Dermis blood vessel endothelial cell (primary cell): ENCODE measurements around the gene ANKRD12. TPM values are rescaled to one million over a fixed set of nuclear protein-coding genes. Genes with fewer than 3 reads are reported as not detected.

Experiments used
- DNase-seq: peaks from one replicate; pipeline ENCODE4 v3.0.0; 2010
- total RNA-seq: library from RNA; depleted of rRNA; stranded (reverse); fragments of >200 nt; gene quantifications from 2 replicates; pipeline ENCODE4 v1.2.3, GENCODE V29; 2014

ANKRD12 gene
- total RNA-seq, 1 donor from 2014 or later = 50.2 TPM

DNA sequence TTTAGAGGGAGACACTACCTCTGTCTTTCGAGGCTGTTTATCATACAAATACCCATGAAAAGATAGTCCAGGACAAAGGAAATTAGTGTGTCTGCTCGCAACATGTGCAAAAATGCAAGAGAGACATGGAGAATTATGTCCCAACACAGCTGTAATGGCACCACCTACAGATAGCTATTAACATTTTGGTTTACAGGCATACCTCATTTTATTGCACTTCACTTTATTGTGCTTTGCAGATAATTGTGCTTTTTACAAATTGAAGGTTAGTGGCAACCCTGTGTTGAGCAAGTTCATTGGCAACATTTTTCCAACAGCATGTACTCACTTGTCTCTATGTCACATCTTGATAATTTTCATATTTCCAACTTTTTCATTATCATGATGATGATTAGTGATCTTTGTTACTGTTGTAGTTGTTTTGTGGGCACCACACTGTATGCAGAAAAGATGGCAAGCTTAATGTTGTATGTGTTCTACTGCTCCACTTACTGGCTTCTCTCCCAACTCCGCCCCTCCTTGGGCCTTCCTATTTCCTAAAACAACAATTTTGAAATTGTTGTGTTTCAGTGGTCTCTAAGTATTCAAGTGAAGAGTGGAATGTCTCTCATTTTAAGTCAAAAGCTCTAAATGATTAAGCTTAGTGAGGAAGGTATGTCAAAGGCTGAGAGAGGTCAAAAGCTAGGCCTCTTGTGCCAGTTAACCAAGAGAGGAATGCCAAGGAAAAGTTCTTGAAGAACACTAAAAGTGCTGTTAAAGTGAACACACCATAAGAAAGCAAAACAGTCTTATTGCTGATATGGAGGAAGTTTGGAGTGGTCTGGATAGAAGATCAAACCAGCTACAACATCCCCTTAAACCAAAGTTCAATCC lies 52.0 kb downstream of the ANKRD12 start:
- DNase-seq = peak; percentile 20

- no peak for DNase-seq
Measured at GRCh38 chr18:9189491-9189890, 52.9 kb downstream of the ANKRD12 start.

DNA sequence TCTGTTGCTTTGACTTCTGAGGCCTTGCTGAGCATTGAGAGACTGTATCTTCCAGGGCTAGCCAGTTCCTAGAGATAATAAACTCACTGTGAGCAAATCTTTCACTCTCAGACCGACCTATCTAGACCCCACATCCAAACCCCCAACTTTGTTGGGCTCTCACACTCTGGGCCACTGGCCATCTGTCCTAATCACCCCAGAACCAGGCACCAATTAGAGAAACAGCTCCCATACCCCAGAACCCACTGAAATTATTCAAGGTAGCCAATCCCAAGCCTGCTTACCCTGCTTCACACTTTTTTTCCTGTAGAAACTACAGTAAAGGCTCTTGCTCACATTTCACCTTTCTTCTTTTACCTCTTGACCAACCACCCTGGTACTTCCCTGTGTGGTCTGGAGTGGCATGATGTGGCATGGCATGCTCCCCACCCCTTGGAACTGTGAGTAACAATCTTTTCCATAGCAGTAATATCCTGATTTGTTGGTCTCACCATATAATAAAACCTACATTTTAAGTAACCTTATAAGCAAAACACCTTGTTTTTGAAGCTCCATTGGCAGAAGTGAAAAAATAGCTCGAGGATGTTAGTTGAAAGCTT lies 55.2 kb downstream of the ANKRD12 start:
- no peak for DNase-seq

DNA sequence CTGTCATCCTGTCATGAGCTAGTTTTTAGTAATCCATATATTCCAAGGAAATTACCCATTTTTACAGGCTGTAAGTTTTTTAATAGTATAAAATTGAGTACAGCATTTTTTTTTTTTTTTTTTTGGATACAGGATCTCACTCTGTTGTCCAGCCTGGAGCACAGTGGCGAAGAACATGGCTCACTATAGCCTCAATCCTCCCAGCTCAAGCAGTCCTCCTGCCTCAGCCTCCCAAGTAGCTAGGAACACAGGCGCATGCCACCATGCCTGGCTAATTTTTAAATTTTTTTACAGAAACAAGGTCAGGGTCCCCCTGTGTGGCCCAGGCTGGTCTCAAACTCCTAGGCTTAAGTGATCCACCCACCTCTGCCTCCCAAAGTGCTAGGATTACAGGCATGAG lies 56.5 kb downstream of the ANKRD12 start:
- DNase-seq = no peak

DNA sequence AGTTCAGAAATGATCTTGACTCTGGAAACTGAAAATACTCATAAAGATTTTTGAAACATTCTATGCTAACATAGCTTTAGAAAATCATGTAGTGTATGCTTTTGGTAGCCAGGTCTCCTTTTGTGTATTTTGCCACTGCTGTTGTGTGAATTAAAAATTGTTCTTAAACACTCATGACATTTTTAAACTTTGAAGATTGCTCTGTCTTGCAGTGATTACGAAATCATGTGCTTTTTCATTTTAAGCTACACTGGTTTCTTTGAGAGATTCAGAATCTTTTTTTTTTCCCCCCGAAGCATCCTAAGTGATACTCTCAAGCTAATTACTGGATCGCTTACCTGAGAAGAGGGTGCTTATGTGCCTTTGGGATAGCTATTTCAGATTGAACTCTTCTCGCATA lies 60.0 kb downstream of the ANKRD12 start:
- DNase-seq = no peak

GRCh38 chr18:9199681-9200080 lies 63.1 kb downstream of the ANKRD12 start:
- DNase-seq = no peak

GRCh38 chr18:9201224-9201623 lies 64.6 kb downstream of the ANKRD12 start:
- no peak for DNase-seq

GRCh38 chr18:9204659-9205058 lies 68.1 kb downstream of the ANKRD12 start:
- no peak for DNase-seq

DNA sequence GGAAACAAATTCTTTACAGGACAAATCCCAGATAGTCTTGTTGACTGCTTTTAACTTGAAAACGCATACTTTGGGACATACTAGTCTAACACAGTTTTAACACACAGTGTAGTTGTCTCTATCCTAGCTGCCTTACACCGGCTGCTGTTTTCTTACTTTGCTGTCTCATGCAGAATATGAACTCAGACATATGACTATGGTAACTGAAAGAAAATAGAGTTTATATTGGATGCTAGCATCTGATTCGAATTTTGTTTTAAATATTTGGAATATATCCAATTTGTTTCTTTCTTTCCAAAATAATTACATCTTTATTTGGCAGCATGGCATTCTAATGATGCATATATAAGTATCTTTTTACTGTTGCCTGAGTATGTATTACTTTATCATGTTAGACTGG lies 69.8 kb downstream of the ANKRD12 start:
- no peak for DNase-seq

- no peak for DNase-seq
Measured at GRCh38 chr18:9209279-9209678, 72.7 kb downstream of the ANKRD12 start.

DNA sequence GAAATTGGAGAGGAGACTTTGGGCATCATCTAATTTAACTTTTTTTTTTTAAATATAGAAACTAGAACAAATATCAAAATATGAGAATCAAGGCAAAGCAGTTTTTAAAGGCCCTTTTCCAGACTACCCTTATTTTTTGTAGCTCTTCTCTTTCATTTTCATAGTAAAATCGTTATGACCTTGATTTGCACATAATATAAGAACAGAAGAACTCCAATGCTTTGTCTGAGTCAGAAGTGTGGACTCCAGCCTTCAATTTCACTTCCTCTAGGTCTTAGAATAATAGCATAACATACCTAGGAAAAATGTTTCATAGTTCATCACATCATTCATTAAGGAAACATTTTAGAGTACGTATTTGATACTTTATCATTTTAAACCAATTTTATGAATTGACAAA lies 74.4 kb downstream of the ANKRD12 start:
- DNase-seq = peak; percentile 28

DNA sequence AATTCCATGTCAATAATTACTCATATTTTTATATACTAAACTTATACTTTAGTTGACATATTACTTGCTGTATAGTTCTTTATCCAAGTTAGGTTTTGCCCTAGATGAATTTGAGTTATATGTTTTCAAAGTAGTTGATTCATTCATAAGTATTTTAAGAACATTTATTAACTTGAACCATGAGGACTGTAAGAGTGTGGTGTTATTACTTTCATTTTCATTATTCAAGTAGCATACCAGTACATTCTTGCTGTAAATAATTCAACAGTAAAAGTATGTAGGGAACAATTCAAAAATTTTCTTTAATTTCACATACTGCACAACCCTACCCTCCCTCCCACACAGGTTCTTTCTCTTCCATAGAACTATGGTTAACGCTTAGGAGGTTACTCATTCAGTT lies 75.4 kb downstream of the ANKRD12 start:
- DNase-seq = no peak

- DNase-seq = no peak
Measured at GRCh38 chr18:9215221-9215933, 78.8 kb downstream of the ANKRD12 start.

GRCh38 chr18:9216459-9216858 lies 79.9 kb downstream of the ANKRD12 start:
- no peak for DNase-seq

- DNase-seq = no peak
Measured at GRCh38 chr18:9217743-9218451, 81.3 kb downstream of the ANKRD12 start.

DNA sequence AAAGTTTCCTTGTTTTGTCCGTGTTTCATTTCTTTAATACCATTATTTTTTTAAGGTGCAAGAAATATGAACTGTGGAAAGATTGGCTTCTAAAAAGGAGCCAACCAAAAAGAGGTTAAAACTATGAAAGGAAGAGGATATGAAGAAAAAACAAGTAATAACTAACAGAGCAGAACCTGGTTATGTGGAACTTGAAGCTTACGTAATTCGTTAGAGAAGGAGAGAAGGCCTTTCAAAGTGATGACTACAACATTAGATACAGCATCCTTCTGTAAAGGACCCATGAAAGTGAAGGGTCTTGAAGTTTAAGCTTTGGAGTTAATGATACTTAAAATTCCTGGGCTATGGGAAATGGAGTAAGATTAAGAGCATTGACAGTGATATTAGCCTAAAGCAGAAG lies 84.5 kb downstream of the ANKRD12 start:
- no peak for DNase-seq

- DNase-seq = no peak
Measured at GRCh38 chr18:9221661-9222060, 85.1 kb downstream of the ANKRD12 start.

DNA sequence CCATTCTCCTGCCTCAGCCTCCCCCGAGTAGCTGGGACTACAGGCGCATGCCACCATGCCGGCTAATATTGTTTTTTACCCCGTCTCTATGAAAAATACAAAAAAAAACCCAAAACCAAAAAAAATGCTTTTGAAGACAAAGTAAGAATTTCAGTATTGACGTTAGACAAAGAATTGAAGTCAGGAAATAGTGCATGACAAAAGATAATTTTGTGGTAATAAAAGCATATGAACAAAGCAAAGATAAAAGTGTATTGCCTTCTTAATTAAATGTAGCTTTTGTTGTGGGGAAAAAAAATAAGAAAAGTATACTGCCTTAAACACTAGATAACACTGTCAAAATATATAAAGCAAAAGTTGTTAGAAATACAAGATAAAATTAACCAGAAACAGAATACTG lies 86.8 kb downstream of the ANKRD12 start:
- DNase-seq = no peak

DNA sequence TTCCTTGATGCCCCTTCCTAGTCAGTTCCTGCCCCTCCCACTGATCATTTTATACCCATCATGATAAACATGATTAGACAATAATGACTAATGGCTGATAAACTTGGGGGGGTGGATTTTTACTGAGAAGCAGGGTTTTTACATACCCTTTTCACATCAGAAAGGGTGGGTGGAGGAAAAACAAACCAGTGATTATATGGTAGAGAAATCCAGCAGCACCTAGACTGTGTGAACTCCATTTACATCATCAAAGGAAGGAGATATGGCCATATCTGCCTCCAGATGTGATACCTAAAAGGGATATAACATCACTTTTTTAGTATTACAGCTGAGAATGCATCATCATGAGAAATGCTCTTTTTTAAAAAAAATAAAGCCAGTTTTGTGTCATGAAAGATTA lies 89.9 kb downstream of the ANKRD12 start:
- DNase-seq = no peak

- no peak for DNase-seq
Measured at GRCh38 chr18:9231852-9232486, 95.4 kb downstream of the ANKRD12 start.

DNA sequence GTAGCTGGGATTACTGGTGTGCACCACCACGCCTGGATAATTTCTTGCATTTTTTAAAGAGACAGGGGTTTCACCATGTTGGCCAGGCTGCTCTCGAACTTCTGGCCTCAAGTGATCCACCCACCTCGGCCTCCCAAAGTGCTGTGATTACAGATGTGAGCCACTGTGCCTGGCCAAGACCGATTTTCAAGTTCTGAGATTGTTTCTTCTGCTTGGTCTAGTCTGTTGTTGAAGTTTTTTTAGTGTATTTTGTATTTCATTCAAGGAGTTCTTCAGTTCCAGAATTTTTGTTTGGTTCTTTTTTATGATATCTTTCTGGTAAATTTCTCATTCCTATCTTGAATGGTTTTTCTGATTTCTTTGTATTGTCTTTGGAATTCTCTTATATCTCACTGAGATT lies 96.4 kb downstream of the ANKRD12 start:
- no peak for DNase-seq

DNA sequence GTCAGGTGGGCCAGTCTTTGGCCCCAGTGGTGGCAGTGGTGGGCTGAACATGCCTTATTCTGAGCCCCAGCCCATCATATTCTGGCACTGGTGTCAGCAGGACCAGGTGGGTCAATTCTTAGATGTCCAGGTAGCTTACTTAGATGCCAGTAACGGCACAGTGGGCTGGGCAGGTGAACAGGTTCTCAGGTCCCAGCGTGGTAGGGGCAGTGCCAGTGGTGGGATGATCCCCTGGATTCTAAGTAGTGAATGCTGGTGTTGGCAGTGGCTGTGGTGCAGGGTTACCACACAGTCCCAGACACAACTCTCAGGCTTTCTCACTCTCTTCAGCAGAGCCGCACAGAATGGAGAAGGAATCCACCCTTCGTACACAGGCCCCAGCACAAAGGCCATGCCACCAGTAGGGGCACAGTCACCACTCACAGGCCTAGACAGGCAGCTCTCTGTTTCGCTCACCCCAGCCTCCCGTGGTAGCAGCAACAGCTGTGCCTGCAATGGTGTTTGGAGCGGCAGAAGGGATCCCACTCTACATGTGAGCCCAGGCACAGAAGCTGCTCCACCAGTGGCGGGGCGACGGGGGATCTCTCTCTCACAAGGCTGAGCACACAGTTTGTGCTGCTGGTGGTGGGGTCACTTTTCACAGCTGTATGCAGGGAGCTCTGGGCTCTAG lies 97.3 kb downstream of the ANKRD12 start:
- no peak for DNase-seq
